H9 (cell line): ENCODE results near the gene SCGB1C1. TPM values are rescaled to one million over a fixed set of nuclear protein-coding genes. Genes with fewer than 3 reads are reported as not detected.
"Not testable (repeated sequence)": the region's sequence is repeated elsewhere in the genome, so short reads cannot be mapped to it uniquely, and the experiment has no call there.

Source experiments
- DNase-seq: peaks from one replicate; pipeline ENCODE4 v3.0.0-alpha.2; 2017
- H2AFZ ChIP-seq: one replicate; pipeline ENCODE4 v1.6.1; 2013; ENCODE audit warnings: mild to moderate bottlenecking, low read length, control low read depth, moderate library complexity
- H2AK5ac ChIP-seq: 2 replicates; pipeline ENCODE4 v1.6.1; 2013; ENCODE audit warnings: low read length, control low read depth, mixed read lengths; ENCODE audit not compliant: insufficient read length
- H2BK120ac ChIP-seq: one replicate; pipeline ENCODE4 v1.6.1; 2013; ENCODE audit warnings: low read depth, mild to moderate bottlenecking, low read length, control low read depth, inconsistent platforms; ENCODE audit not compliant: poor library complexity, severe bottlenecking
- H2BK12ac ChIP-seq: 2 replicates; pipeline ENCODE4 v1.6.1; 2013; ENCODE audit warnings: low read length, control low read depth, mixed read lengths, low read depth; ENCODE audit not compliant: insufficient read length
- H2BK15ac ChIP-seq: 2 replicates; pipeline ENCODE4 v1.6.1; 2013; ENCODE audit warnings: low read depth, low read length, control low read depth
- H2BK20ac ChIP-seq: one replicate; pipeline ENCODE4 v1.6.1; 2013; ENCODE audit warnings: low read depth, mild to moderate bottlenecking, low read length, control low read depth, inconsistent platforms; ENCODE audit not compliant: poor library complexity, severe bottlenecking
- H2BK5ac ChIP-seq: 2 replicates; pipeline ENCODE4 v1.6.1; 2013; ENCODE audit warnings: low read length, control low read depth, mixed read lengths; ENCODE audit not compliant: insufficient read length
- H3K14ac ChIP-seq: 2 replicates; pipeline ENCODE4 v1.6.1; 2013; ENCODE audit warnings: low read length, control low read depth; ENCODE audit not compliant: insufficient read depth
- H3K18ac ChIP-seq: 2 replicates; pipeline ENCODE4 v1.6.1; 2013; ENCODE audit warnings: low read depth, mild to moderate bottlenecking, mixed read lengths, low read length, control low read depth; ENCODE audit not compliant: insufficient read length
- H3K23ac ChIP-seq: 2 replicates; pipeline ENCODE4 v1.6.1; 2013; ENCODE audit warnings: low read length, control low read depth, mixed read lengths, low read depth; ENCODE audit not compliant: insufficient read length
- H3K23me2 ChIP-seq: 2 replicates; pipeline ENCODE4 v1.6.1; 2013; ENCODE audit warnings: low read depth, mild to moderate bottlenecking, mixed read lengths, low read length, control low read depth; ENCODE audit not compliant: insufficient read length, poor library complexity, severe bottlenecking
- H3K27ac ChIP-seq: 2 replicates; pipeline ENCODE4 v1.5.1; 2013; ENCODE audit warnings: low read length, control low read depth, mixed read lengths, low read depth; ENCODE audit not compliant: insufficient read length
- H3K27me3 ChIP-seq: 2 replicates; pipeline ENCODE4 v1.6.1; 2013; ENCODE audit warnings: low read length, control low read depth, inconsistent platforms; ENCODE audit not compliant: insufficient read depth
- H3K4ac ChIP-seq: 2 replicates; pipeline ENCODE4 v1.6.1; 2013; ENCODE audit warnings: low read depth, mild to moderate bottlenecking, control low read depth, inconsistent platforms, low read length, moderate library complexity
- H3K4me1 ChIP-seq: 2 replicates; pipeline ENCODE4 v1.6.1; 2013; ENCODE audit warnings: low read length, control low read depth, inconsistent platforms; ENCODE audit not compliant: insufficient read depth
- H3K4me2 ChIP-seq: 2 replicates; pipeline ENCODE4 v1.6.1; 2013; ENCODE audit warnings: low read length, control low read depth, mixed read lengths; ENCODE audit not compliant: insufficient read length, insufficient read depth
- H3K56ac ChIP-seq: 2 replicates; pipeline ENCODE4 v1.6.1; 2013; ENCODE audit warnings: low read depth, mild to moderate bottlenecking, mixed read lengths, low read length, control low read depth; ENCODE audit not compliant: insufficient read length
- H3K79me1 ChIP-seq: 2 replicates; pipeline ENCODE4 v1.6.1; 2013; ENCODE audit warnings: low read depth, mild to moderate bottlenecking, moderate library complexity, low read length, control low read depth, inconsistent platforms; ENCODE audit not compliant: insufficient read depth, poor library complexity, severe bottlenecking
- H3K79me2 ChIP-seq: 2 replicates; pipeline ENCODE4 v1.6.1; 2013; ENCODE audit warnings: low read length, control low read depth, inconsistent platforms; ENCODE audit not compliant: insufficient read depth
- H3K9ac ChIP-seq: 2 replicates; pipeline ENCODE4 v1.6.1; 2013; ENCODE audit warnings: low read length, control low read depth, mixed read lengths; ENCODE audit not compliant: insufficient read length; ENCODE audit errors: extremely low read depth
- H3K9me3 ChIP-seq: one replicate; pipeline ENCODE4 v1.6.1; 2013; ENCODE audit warnings: low read depth, low read length, inconsistent platforms; ENCODE audit not compliant: control insufficient read depth
- H3T11ph ChIP-seq: one replicate; pipeline ENCODE4 v1.6.1; 2013; ENCODE audit warnings: mild to moderate bottlenecking, low read length, control low read depth, inconsistent platforms
- H4K20me1 ChIP-seq: one replicate; pipeline ENCODE4 v1.6.1; 2013; ENCODE audit not compliant: control insufficient read depth, insufficient read length, insufficient read depth
- H4K5ac ChIP-seq: 2 replicates; pipeline ENCODE4 v1.6.1; 2013; ENCODE audit warnings: low read depth, mild to moderate bottlenecking, mixed read lengths, low read length, control low read depth; ENCODE audit not compliant: insufficient read length
- H4K8ac ChIP-seq: replicated peaks from 2 replicates; pipeline ENCODE4 v1.6.1; 2013; ENCODE audit warnings: low read length, control low read depth, mixed read lengths, low read depth; ENCODE audit not compliant: insufficient read length
- H4K91ac ChIP-seq: 2 replicates; pipeline ENCODE4 v1.6.1; 2013; ENCODE audit warnings: low read depth, mild to moderate bottlenecking, moderate library complexity, mixed read lengths, low read length, control low read depth; ENCODE audit not compliant: insufficient read length
- H3K27ac Mint-ChIP-seq, 3 experiments: 2 replicates in 2 of 3; 3 replicates in 1 of 3; pipeline ENCODE4 v1.8.0; 2020 to 2021; ENCODE audit warnings: mixed read lengths in 3 of 3, mild to moderate bottlenecking in 1 of 3, moderate library complexity in 1 of 3
- H3K27me3 Mint-ChIP-seq: 2 replicates; pipeline ENCODE4 v1.8.0; 2021; ENCODE audit warnings: low read depth, mild to moderate bottlenecking, moderate library complexity, mixed read lengths
- H3K36me3 Mint-ChIP-seq, 3 experiments: 2 replicates in 2 of 3; 3 replicates in 1 of 3; pipeline ENCODE4 v1.8.0; 2020 to 2021; ENCODE audit warnings: low read depth in 3 of 3, mixed read lengths in 3 of 3; ENCODE audit not compliant: insufficient read depth in 1 of 3
- H3K4me1 Mint-ChIP-seq, 2 experiments: 2 replicates each; pipeline ENCODE4 v1.8.0; 2020; ENCODE audit warnings: mixed read lengths in 2 of 2
- H3K4me3 Mint-ChIP-seq, 2 experiments: 2 replicates in 1 of 2; 3 replicates in 1 of 2; pipeline ENCODE4 v1.8.0; 2020 to 2021; ENCODE audit warnings: mild to moderate bottlenecking in 2 of 2, mixed read lengths in 2 of 2, moderate library complexity in 1 of 2
- H3K9me3 Mint-ChIP-seq, 2 experiments: 2 replicates in 1 of 2; 3 replicates in 1 of 2; pipeline ENCODE4 v1.8.0; 2020; ENCODE audit warnings: mild to moderate bottlenecking in 2 of 2, mixed read lengths in 2 of 2, moderate library complexity in 1 of 2
- WGBS: extraction: QIAGEN DNeasy Blood & Tissue Kit; methylation state at CpG from one replicate; pipeline ENCODE4 v1.1.7; 2013; ENCODE audit warnings: missing lambda C conversion rate, low lambda C conversion rate, mixed read lengths; ENCODE audit not compliant: insufficient read length; ENCODE audit errors: extremely low coverage; 5-methylcytosine and 5-hydroxymethylcytosine counted together
- total RNA-seq: library from RNA; stranded (reverse); gene quantifications from 2 replicates; pipeline ENCODE4 v1.2.1, GENCODE V29; 2021
- TF ChIP-seq, protein P1 (sequence below): fragments of 200-600 bp; sonication (generic); conservative IDR thresholded peaks from 3 replicates; pipeline ENCODE4 v1.8.0; 2021; ENCODE audit warnings: antibody characterized with exemption, mild to moderate bottlenecking

The SCGB1C1 gene
- total RNA-seq, 1 experiment from 2014 or later, result not detected

DNA sequence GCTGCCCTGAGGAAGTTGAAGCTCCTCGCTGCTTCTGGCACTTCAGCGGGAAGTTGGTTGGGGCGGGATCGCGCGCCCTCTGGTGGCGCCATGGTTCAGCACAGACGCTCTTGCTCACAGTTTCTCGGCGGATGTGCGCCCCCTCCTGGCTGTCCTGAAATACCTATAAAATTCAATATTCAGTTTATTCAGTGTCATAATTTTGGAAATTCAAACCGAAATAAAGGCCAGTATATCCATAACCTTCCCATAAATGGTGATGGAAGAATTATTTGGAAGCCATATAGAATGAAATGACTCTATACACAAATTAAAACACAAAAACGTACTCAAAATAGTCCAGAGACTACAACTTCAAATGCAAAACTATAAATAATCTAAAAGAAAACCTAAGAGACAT, 12.6 kb upstream of the SCGB1C1 start:
- H3K79me2 ChIP-seq, H2BK12ac ChIP-seq, H3K4ac ChIP-seq, DNase-seq, H2BK20ac ChIP-seq, H3K4me2 ChIP-seq, H3K9me3 ChIP-seq, H2BK15ac ChIP-seq, H2BK120ac ChIP-seq, H4K5ac ChIP-seq, H3T11ph ChIP-seq, H2BK5ac ChIP-seq, H3K27ac ChIP-seq, H4K8ac ChIP-seq, H3K27ac Mint-ChIP-seq, H2AK5ac ChIP-seq, H3K4me1 Mint-ChIP-seq, H3K23ac ChIP-seq, H4K20me1 ChIP-seq, H3K4me3 Mint-ChIP-seq, H2AFZ ChIP-seq, H3K9me3 Mint-ChIP-seq, H3K27me3 Mint-ChIP-seq, H3K56ac ChIP-seq, H3K36me3 Mint-ChIP-seq, H3K79me1 ChIP-seq, H3K18ac ChIP-seq, H4K91ac ChIP-seq, H3K23me2 ChIP-seq, H3K4me1 ChIP-seq, H3K14ac ChIP-seq, H3K9ac ChIP-seq, H3K27me3 ChIP-seq: not testable (repeated sequence)
- TF ChIP-seq, protein P1, sequence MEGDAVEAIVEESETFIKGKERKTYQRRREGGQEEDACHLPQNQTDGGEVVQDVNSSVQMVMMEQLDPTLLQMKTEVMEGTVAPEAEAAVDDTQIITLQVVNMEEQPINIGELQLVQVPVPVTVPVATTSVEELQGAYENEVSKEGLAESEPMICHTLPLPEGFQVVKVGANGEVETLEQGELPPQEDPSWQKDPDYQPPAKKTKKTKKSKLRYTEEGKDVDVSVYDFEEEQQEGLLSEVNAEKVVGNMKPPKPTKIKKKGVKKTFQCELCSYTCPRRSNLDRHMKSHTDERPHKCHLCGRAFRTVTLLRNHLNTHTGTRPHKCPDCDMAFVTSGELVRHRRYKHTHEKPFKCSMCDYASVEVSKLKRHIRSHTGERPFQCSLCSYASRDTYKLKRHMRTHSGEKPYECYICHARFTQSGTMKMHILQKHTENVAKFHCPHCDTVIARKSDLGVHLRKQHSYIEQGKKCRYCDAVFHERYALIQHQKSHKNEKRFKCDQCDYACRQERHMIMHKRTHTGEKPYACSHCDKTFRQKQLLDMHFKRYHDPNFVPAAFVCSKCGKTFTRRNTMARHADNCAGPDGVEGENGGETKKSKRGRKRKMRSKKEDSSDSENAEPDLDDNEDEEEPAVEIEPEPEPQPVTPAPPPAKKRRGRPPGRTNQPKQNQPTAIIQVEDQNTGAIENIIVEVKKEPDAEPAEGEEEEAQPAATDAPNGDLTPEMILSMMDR, result peak; percentile 35
- WGBS, result no CpG with 5 or more reads among the region's 13 CpGs
